MCF 10A (cell line): ENCODE measurements around the gene CLPTM1L. TPM values are rescaled to one million over a fixed set of nuclear protein-coding genes. Genes with fewer than 3 reads are reported as not detected.

ENCODE experiments used
- BruUV-seq: library from RNA; stranded (reverse); fragments of 400-500 nt; replicated peaks from 2 replicates; lab custom pipeline; 2021; lab: Mats Ljungman, UMichigan
- CTCF ChIA-PET: fragments of 300-600 bp; sonication (Branson Sonifier 250); formaldehyde crosslinking; extraction: SDS; loops from one replicate; lab custom pipeline; 2021; ENCODE audit warnings: antibody characterized with exemption, inconsistent platforms; lab: Yijun Ruan, JAX
- POLR2A ChIA-PET: fragments of 300-600, 350-650 bp; sonication (Branson Sonifier 250); formaldehyde crosslinking; extraction: SDS; loops from one replicate; lab custom pipeline; 2020; ENCODE audit warnings: antibody characterized with exemption, inconsistent platforms; lab: Yijun Ruan, JAX
- DNase-seq: peaks from one replicate; pipeline ENCODE4 v3.0.0-alpha.2; 2018; ENCODE audit not compliant: unreplicated experiment
- H3K27ac Mint-ChIP-seq: one replicate; pipeline ENCODE4 v1.8.0; 2022; ENCODE audit warnings: mild to moderate bottlenecking, low read depth, mixed read lengths; ENCODE audit not compliant: unreplicated experiment
- H3K27me3 Mint-ChIP-seq: one replicate; pipeline ENCODE4 v1.8.0; 2022; ENCODE audit warnings: mixed read lengths; ENCODE audit not compliant: insufficient read depth, unreplicated experiment
- H3K36me3 Mint-ChIP-seq: one replicate; pipeline ENCODE4 v1.8.0; 2022; ENCODE audit warnings: mild to moderate bottlenecking, moderate library complexity, mixed read lengths; ENCODE audit not compliant: insufficient read depth, unreplicated experiment
- H3K4me1 Mint-ChIP-seq: one replicate; pipeline ENCODE4 v1.8.0; 2022; ENCODE audit warnings: mixed read lengths; ENCODE audit not compliant: insufficient read depth, unreplicated experiment
- H3K4me3 Mint-ChIP-seq: one replicate; pipeline ENCODE4 v1.8.0; 2022; ENCODE audit warnings: mild to moderate bottlenecking, moderate library complexity, mixed read lengths; ENCODE audit not compliant: unreplicated experiment
- H3K9me3 Mint-ChIP-seq: one replicate; pipeline ENCODE4 v1.8.0; 2022; ENCODE audit warnings: mixed read lengths; ENCODE audit not compliant: unreplicated experiment
- CTCF ChIP-seq: fragments of 200-600 bp; IDR thresholded peaks from one replicate; pipeline ENCODE4 v1.8.0; 2022; ENCODE audit warnings: antibody characterized with exemption, mild to moderate bottlenecking; ENCODE audit not compliant: unreplicated experiment
- intact Hi-C: fragments of 100-400 bp; cut with micrococcal nuclease; formaldehyde crosslinking; loops from 2 replicates; pipeline ENCODE4 v1.14.1; 2022
- total RNA-seq: library from RNA; stranded (reverse); gene quantifications from 2 replicates; pipeline ENCODE4 v1.2.3, GENCODE V29; 2022

The CLPTM1L gene
- total RNA-seq, 1 experiment from 2014 or later, result 128 TPM

- H3K36me3 Mint-ChIP-seq, result peaks cover 40% of the 10 kb centered on the region
- BruUV-seq, result no TSS peak
- peaks cover under 1% of the 10 kb centered on the region for H3K4me1 Mint-ChIP-seq
- H3K27me3 Mint-ChIP-seq, result no peaks in the 10 kb centered on the region
- no peak overlapping the region for H3K27ac Mint-ChIP-seq
- CTCF ChIA-PET, result interaction anchor here (1.2 kb wide), 1 partner anchor 169 kb away, joined by 3 read pairs; no protein-coding TSS in a partner anchor
- no peaks in the 10 kb centered on the region for H3K9me3 Mint-ChIP-seq
- no peak for DNase-seq
- no peak overlapping the region for H3K4me3 Mint-ChIP-seq
- intact Hi-C loops, result no loop called here
- POLR2A ChIA-PET, result no interaction called here
- TF ChIP-seq CTCF, result no peak
These were observed 8.8 kb downstream of the CLPTM1L start for GRCh38 chr5:1336106-1336561.

GRCh38 chr5:1335540-1336095, 9.3 kb downstream of the CLPTM1L start:
- CTCF ChIA-PET, result interaction anchor here (1.2 kb wide), 1 partner anchor 168 kb away, joined by 3 read pairs; no protein-coding TSS in a partner anchor
- intact Hi-C loops, result no loop called here
- TF ChIP-seq CTCF, result no peak
- Mint-ChIP-seq H3K4me3 (no peak overlapping the region), H3K36me3 (peaks cover 40% of the 10 kb centered on the region), H3K4me1 (peaks cover 6% of the 10 kb centered on the region), H3K9me3 (no peaks in the 10 kb centered on the region), H3K27ac (no peak overlapping the region), H3K27me3 (no peaks in the 10 kb centered on the region)
- POLR2A ChIA-PET, result no interaction called here
- DNase-seq, result no peak
- BruUV-seq, result no TSS peak

GRCh38 chr5:1334831-1335539, 9.9 kb downstream of the CLPTM1L start:
- no peak overlapping the region for H3K27ac Mint-ChIP-seq
- H3K4me1 Mint-ChIP-seq, result peaks cover 12% of the 10 kb centered on the region

More at GRCh38 chr5:1334831-1335539, 9.9 kb downstream of the CLPTM1L start:
- ChIA-PET CTCF (interaction anchor here (1.2 kb wide), 1 partner anchor 167 kb away, joined by 3 read pairs; no protein-coding TSS in a partner anchor), POLR2A (no interaction called here)
- DNase-seq, result no peak
- Mint-ChIP-seq H3K27me3 (no peaks in the 10 kb centered on the region), H3K4me3 (no peak overlapping the region), H3K9me3 (no peaks in the 10 kb centered on the region), H3K36me3 (peaks cover 40% of the 10 kb centered on the region)
- no TSS peak for BruUV-seq
- intact Hi-C loops, result no loop called here
- no peak for TF ChIP-seq CTCF
